ENCODE measurements around the gene LDLR. TPM values are rescaled to one million over a fixed set of nuclear protein-coding genes. Genes with fewer than 3 reads are reported as not detected.

Gene LDLR
- total RNA-seq, 1 donor from 2014 or later = 121 TPM

- no peaks in the 10 kb centered on the region for H3K9me3 Mint-ChIP-seq (ENCODE audit: low read depth)
- no peak for TF ChIP-seq CTCF (IDR thresholded peaks at IDR 0.05)
- peaks cover under 1% of the 10 kb centered on the region for H3K4me1 Mint-ChIP-seq (ENCODE audit: low read depth)
- peaks cover 26% of the 10 kb centered on the region for H3K36me3 Mint-ChIP-seq (ENCODE audit: low read depth)
- DNase-seq (ENCODE audit: low spot score) = no peak
- no peak overlapping the region for H3K4me3 Mint-ChIP-seq (ENCODE audit: unreplicated experiment)
- H3K27me3 Mint-ChIP-seq (ENCODE audit: low read depth) = no peaks in the 10 kb centered on the region
- no peak overlapping the region for H3K27ac Mint-ChIP-seq (ENCODE audit: unreplicated experiment)
Observed at GRCh38 chr19:11046605-11047354, 42.5 kb upstream of the LDLR start.

GRCh38 chr19:11047866-11048265 lies 41.4 kb upstream of the LDLR start:
- H3K36me3 Mint-ChIP-seq (ENCODE audit: low read depth) = peaks cover 22% of the 10 kb centered on the region
- H3K4me1 Mint-ChIP-seq (ENCODE audit: low read depth) = peaks cover 6% of the 10 kb centered on the region
- no peak for TF ChIP-seq CTCF (IDR thresholded peaks at IDR 0.05)
- H3K27me3 Mint-ChIP-seq (ENCODE audit: low read depth) = no peaks in the 10 kb centered on the region
- H3K4me3 Mint-ChIP-seq (ENCODE audit: unreplicated experiment) = no peak overlapping the region
- no peak for DNase-seq (ENCODE audit: low spot score)
- no peaks in the 10 kb centered on the region for H3K9me3 Mint-ChIP-seq (ENCODE audit: low read depth)
- no peak overlapping the region for H3K27ac Mint-ChIP-seq (ENCODE audit: unreplicated experiment)

- no peak overlapping the region for H3K27ac Mint-ChIP-seq (ENCODE audit: unreplicated experiment)
- no peaks in the 10 kb centered on the region for H3K9me3 Mint-ChIP-seq (ENCODE audit: low read depth)
- peaks cover 10% of the 10 kb centered on the region for H3K36me3 Mint-ChIP-seq (ENCODE audit: low read depth)
- no peak for DNase-seq (ENCODE audit: low spot score)
- TF ChIP-seq CTCF (IDR thresholded peaks at IDR 0.05) = no peak
- no peak overlapping the region for H3K4me3 Mint-ChIP-seq (ENCODE audit: unreplicated experiment)
- no peaks in the 10 kb centered on the region for H3K27me3 Mint-ChIP-seq (ENCODE audit: low read depth)
- H3K4me1 Mint-ChIP-seq (ENCODE audit: low read depth) = peaks cover 6% of the 10 kb centered on the region
Observed at GRCh38 chr19:11050323-11051114, 38.7 kb upstream of the LDLR start.

GRCh38 chr19:11053817-11054195 lies 35.5 kb upstream of the LDLR start:
- Mint-ChIP-seq H3K9me3 (ENCODE audit: low read depth) (no peaks in the 10 kb centered on the region), H3K27ac (ENCODE audit: unreplicated experiment) (no peak overlapping the region), H3K4me1 (ENCODE audit: low read depth) (peaks cover 6% of the 10 kb centered on the region), H3K27me3 (ENCODE audit: low read depth) (no peaks in the 10 kb centered on the region), H3K36me3 (ENCODE audit: low read depth) (peaks cover 5% of the 10 kb centered on the region), H3K4me3 (ENCODE audit: unreplicated experiment) (no peak overlapping the region)
- no peak for DNase-seq (ENCODE audit: low spot score)
- TF ChIP-seq CTCF (IDR thresholded peaks at IDR 0.05) = no peak

- DNase-seq (ENCODE audit: low spot score) = no peak
- peaks cover 5% of the 10 kb centered on the region for H3K36me3 Mint-ChIP-seq (ENCODE audit: low read depth)
- peaks cover 8% of the 10 kb centered on the region for H3K4me1 Mint-ChIP-seq (ENCODE audit: low read depth)
- H3K9me3 Mint-ChIP-seq (ENCODE audit: low read depth) = no peaks in the 10 kb centered on the region
- no peak for TF ChIP-seq CTCF (IDR thresholded peaks at IDR 0.05)
- no peaks in the 10 kb centered on the region for H3K27me3 Mint-ChIP-seq (ENCODE audit: low read depth)
- no peak overlapping the region for H3K27ac Mint-ChIP-seq (ENCODE audit: unreplicated experiment)
- no peak overlapping the region for H3K4me3 Mint-ChIP-seq (ENCODE audit: unreplicated experiment)
Observed at GRCh38 chr19:11054200-11054599, 35.1 kb upstream of the LDLR start.

All from chondrocyte (in vitro differentiated cells).